Measurements from ENCODE around the gene MCUB.

The MCUB gene

GRCh38 chr4:109672169-109672930, 112.3 kb downstream of the MCUB start:
- no peaks in the 10 kb centered on the region for H3K79me2 ChIP-seq (ENCODE audit: insufficient read depth, low read length)
- no peaks in the 10 kb centered on the region for H3K4me1 ChIP-seq (ENCODE audit: insufficient read depth, low read length, poor library complexity, severe bottlenecking)
- H3F3A ChIP-seq (ENCODE audit: low read depth) = no peaks in the 10 kb centered on the region
- no peak overlapping the region for H3K9ac ChIP-seq (ENCODE audit: low read depth, low read length, poor library complexity, severe bottlenecking)
- H3K9me2 ChIP-seq (replicated peaks; ENCODE audit: low read depth, low read length) = no peaks in the 10 kb centered on the region
- TF ChIP-seq EZH2phosphoT487 (IDR thresholded peaks at IDR 0.05; ENCODE audit: borderline replicate concordance) (no peak), CTCF (conservative IDR thresholded peaks at IDR 0.05; ENCODE audit: low read length) (no peak)
- H2AFZ ChIP-seq (ENCODE audit: low read length) = no peak overlapping the region
- no peaks in the 10 kb centered on the region for H4K20me1 ChIP-seq (ENCODE audit: insufficient read depth, low read length, poor library complexity, severe bottlenecking)
- H3K4me3 ChIP-seq (ENCODE audit: low read length, poor library complexity, severe bottlenecking) = no peak overlapping the region
- no peaks in the 10 kb centered on the region for H3K36me3 ChIP-seq (ENCODE audit: insufficient read depth, low read length)
- no peaks in the 10 kb centered on the region for H3K27me3 ChIP-seq (ENCODE audit: insufficient read depth, low read length, poor library complexity, severe bottlenecking)
- 0 out of 2 replicates have a peak, but pooled peaks cover 3% of the 10 kb centered on the region for H3K9me3 ChIP-seq (ENCODE audit: insufficient read depth, low read depth, low read length)
- no peak overlapping the region for H3K4me2 ChIP-seq (ENCODE audit: low read depth, low read length, poor library complexity, severe bottlenecking)

GRCh38 chr4:109673303-109673702, 113.3 kb downstream of the MCUB start:
- no peak for TF ChIP-seq CTCF (conservative IDR thresholded peaks at IDR 0.05; ENCODE audit: low read length)
- TF ChIP-seq EZH2phosphoT487 (IDR thresholded peaks at IDR 0.05; ENCODE audit: borderline replicate concordance) = no peak
- H3K4me1 ChIP-seq (ENCODE audit: insufficient read depth, low read length, poor library complexity, severe bottlenecking) = no peaks in the 10 kb centered on the region
- H3F3A ChIP-seq (ENCODE audit: low read depth) = no peaks in the 10 kb centered on the region
- no peaks in the 10 kb centered on the region for H3K9me2 ChIP-seq (replicated peaks; ENCODE audit: low read depth, low read length)
- H3K4me2 ChIP-seq (ENCODE audit: low read depth, low read length, poor library complexity, severe bottlenecking) = no peak overlapping the region
- H3K4me3 ChIP-seq (ENCODE audit: low read length, poor library complexity, severe bottlenecking) = no peak overlapping the region
- H3K79me2 ChIP-seq (ENCODE audit: insufficient read depth, low read length) = no peaks in the 10 kb centered on the region
- no peaks in the 10 kb centered on the region for H3K27me3 ChIP-seq (ENCODE audit: insufficient read depth, low read length, poor library complexity, severe bottlenecking)
- no peaks in the 10 kb centered on the region for H4K20me1 ChIP-seq (ENCODE audit: insufficient read depth, low read length, poor library complexity, severe bottlenecking)
- H2AFZ ChIP-seq (ENCODE audit: low read length) = no peak overlapping the region
- no peak overlapping the region for H3K9ac ChIP-seq (ENCODE audit: low read depth, low read length, poor library complexity, severe bottlenecking)
- H3K9me3 ChIP-seq (ENCODE audit: insufficient read depth, low read depth, low read length) = 0 out of 2 replicates have a peak, but pooled peaks cover 3% of the 10 kb centered on the region
- no peaks in the 10 kb centered on the region for H3K36me3 ChIP-seq (ENCODE audit: insufficient read depth, low read length)

GRCh38 chr4:109675181-109675580, 115.1 kb downstream of the MCUB start:
- no peaks in the 10 kb centered on the region for H3K27me3 ChIP-seq (ENCODE audit: insufficient read depth, low read length, poor library complexity, severe bottlenecking)
- H3K4me1 ChIP-seq (ENCODE audit: insufficient read depth, low read length, poor library complexity, severe bottlenecking) = no peaks in the 10 kb centered on the region
- no peaks in the 10 kb centered on the region for H3F3A ChIP-seq (ENCODE audit: low read depth)
- H3K9me2 ChIP-seq (replicated peaks; ENCODE audit: low read depth, low read length) = no peaks in the 10 kb centered on the region
- no peak overlapping the region for H2AFZ ChIP-seq (ENCODE audit: low read length)
- no peak overlapping the region for H3K4me3 ChIP-seq (ENCODE audit: low read length, poor library complexity, severe bottlenecking)
- no peaks in the 10 kb centered on the region for H3K36me3 ChIP-seq (ENCODE audit: insufficient read depth, low read length)
- no peaks in the 10 kb centered on the region for H3K79me2 ChIP-seq (ENCODE audit: insufficient read depth, low read length)
- no peak overlapping the region for H3K4me2 ChIP-seq (ENCODE audit: low read depth, low read length, poor library complexity, severe bottlenecking)
- no peak overlapping the region for H3K9ac ChIP-seq (ENCODE audit: low read depth, low read length, poor library complexity, severe bottlenecking)
- H4K20me1 ChIP-seq (ENCODE audit: insufficient read depth, low read length, poor library complexity, severe bottlenecking) = no peaks in the 10 kb centered on the region
- 0 out of 2 replicates have a peak, but pooled peaks cover 3% of the 10 kb centered on the region for H3K9me3 ChIP-seq (ENCODE audit: insufficient read depth, low read depth, low read length)
- no peak for TF ChIP-seq CTCF (conservative IDR thresholded peaks at IDR 0.05; ENCODE audit: low read length)
- no peak for TF ChIP-seq EZH2phosphoT487 (IDR thresholded peaks at IDR 0.05; ENCODE audit: borderline replicate concordance)

Measured in Loucy (cell line).